Common myeloid progenitor, CD34-positive (primary cell): Measurements from ENCODE around the gene AGAP1.

Experiments used
- CTCF ChIA-PET: fragments of 350-600 bp; sonication (Branson Sonifier 250); formaldehyde crosslinking; loops from one replicate; lab custom pipeline; 2021; ENCODE audit warnings: antibody characterized with exemption; lab: Charles Lee
- POLR2A ChIA-PET: fragments of 350-600 bp; sonication (Branson Sonifier 250); formaldehyde crosslinking; loops from one replicate; lab custom pipeline; 2021; ENCODE audit warnings: antibody characterized with exemption; lab: Charles Lee
- DNase-seq, 3 donors: peaks; one replicate each; pipeline versions ENCODE4 v3.0.0 to v3.0.0-alpha.2; 2013
- H3K27ac ChIP-seq, 2 experiments: 1 replicate in 1 of 2; 2 replicates in 1 of 2; pipeline ENCODE4 v1.7.0; 2013; ENCODE audit warnings: inconsistent platforms in 2 of 2, low read length in 2 of 2, mild to moderate bottlenecking in 2 of 2, low read depth in 1 of 2, moderate library complexity in 1 of 2; ENCODE audit not compliant: severe bottlenecking in 2 of 2, insufficient read depth in 1 of 2, poor library complexity in 1 of 2
- H3K27me3 ChIP-seq, 5 experiments: replicated peaks in 2 of 5; 1 replicate in 3 of 5; 2 replicates in 2 of 5; pipeline versions ENCODE4 v1.6.1 to v1.7.0; 2013; ENCODE audit warnings: low read length in 4 of 5, mild to moderate bottlenecking in 2 of 5, moderate library complexity in 2 of 5, inconsistent platforms in 1 of 5; ENCODE audit not compliant: insufficient read depth in 5 of 5, control insufficient read depth in 4 of 5
- H3K36me3 ChIP-seq, 4 experiments: 1 replicate in 2 of 4; 2 replicates in 2 of 4; pipeline versions ENCODE4 v1.6.1 to v1.7.0; 2013; ENCODE audit warnings: low read length in 3 of 4, control low read depth in 1 of 4, mild to moderate bottlenecking in 1 of 4; ENCODE audit not compliant: control insufficient read depth in 4 of 4, insufficient read depth in 4 of 4
- H3K4me1 ChIP-seq, 4 experiments: 1 replicate in 3 of 4; 2 replicates in 1 of 4; pipeline versions ENCODE4 v1.6.1 to v1.7.1; 2013; ENCODE audit warnings: low read length in 3 of 4, mild to moderate bottlenecking in 3 of 4, control low read depth in 1 of 4, inconsistent platforms in 1 of 4, moderate library complexity in 1 of 4; ENCODE audit not compliant: control insufficient read depth in 4 of 4, insufficient read depth in 4 of 4; ENCODE audit errors: control extremely low read depth in 1 of 4
- H3K4me3 ChIP-seq, 7 experiments: 1 replicate in 4 of 7; 2 replicates in 3 of 7; pipeline versions ENCODE4 v1.5.1 to v1.7.0; 2013; ENCODE audit warnings: mild to moderate bottlenecking in 7 of 7, low read length in 6 of 7, moderate library complexity in 6 of 7, inconsistent platforms in 2 of 7, low read depth in 2 of 7, control low read depth in 1 of 7; ENCODE audit not compliant: insufficient read depth in 4 of 7, control insufficient read depth in 1 of 7; ENCODE audit errors: extremely low read depth in 1 of 7
- H3K9me3 ChIP-seq, 5 experiments: 1 replicate in 4 of 5; 2 replicates in 1 of 5; pipeline versions ENCODE4 v1.6.1 to v1.7.1; 2013; ENCODE audit warnings: low read length in 4 of 5, mild to moderate bottlenecking in 2 of 5, inconsistent platforms in 1 of 5, low read depth in 1 of 5, moderate library complexity in 1 of 5; ENCODE audit not compliant: control insufficient read depth in 4 of 5, insufficient read depth in 2 of 5; ENCODE audit errors: control extremely low read depth in 1 of 5
- WGBS: methylation state at CpG from one replicate; pipeline ENCODE4 v1.1.5; 2013; ENCODE audit not compliant: insufficient coverage; 5-methylcytosine and 5-hydroxymethylcytosine counted together

Gene AGAP1

DNA sequence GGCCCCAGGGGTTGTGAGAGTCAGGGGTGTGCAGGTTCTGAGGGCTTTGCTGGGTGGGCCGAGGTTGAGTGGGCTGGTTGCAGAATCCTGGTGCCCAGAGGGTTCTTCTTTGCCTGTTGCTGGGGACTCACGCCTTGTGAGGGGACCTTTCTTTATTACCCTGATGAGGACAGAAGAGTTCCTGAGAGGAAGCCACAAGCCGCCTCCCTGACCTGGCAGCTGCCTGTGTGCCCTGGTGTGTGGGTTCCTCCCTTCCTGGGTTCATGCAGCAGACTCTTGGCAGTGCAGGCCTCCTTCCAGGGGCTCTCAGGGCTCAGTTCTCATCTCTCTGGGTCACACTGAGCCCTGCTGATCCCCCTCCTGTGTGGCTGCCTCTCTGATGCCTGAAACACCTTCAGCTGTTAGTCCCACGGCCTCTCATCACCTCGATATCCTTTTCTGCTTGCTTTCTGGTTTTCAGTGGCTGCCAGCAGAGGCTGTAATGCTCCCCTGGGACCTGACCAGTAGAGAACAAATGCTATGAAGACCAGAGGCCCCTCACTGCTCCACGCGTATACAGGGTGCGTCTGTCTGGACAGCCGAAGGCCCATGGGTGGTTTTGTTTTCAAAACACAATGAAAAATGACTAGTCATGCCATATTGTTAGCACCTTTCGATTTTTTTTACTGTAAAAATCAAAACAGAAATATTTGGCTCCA is 191.3 kb downstream of the AGAP1 start:
- H3K4me3 ChIP-seq = no peak overlapping the region
- ChIA-PET POLR2A (no interaction called here), CTCF (interaction anchor here (0.9 kb wide), 1 partner anchor 20 kb away, joined by 4 read pairs; no protein-coding TSS in a partner anchor)
- H3K9me3 ChIP-seq = no peaks in the 10 kb centered on the region
- peaks cover 0 to 7% (median 6%) of the 10 kb centered on the region in 4 experiments for H3K4me1 ChIP-seq
- WGBS = 47% methylated on average over 8 of the region's 10 CpGs
- H3K27me3 ChIP-seq = peaks cover 0 to 21% (median 0%) of the 10 kb centered on the region in 5 experiments
- peak in 2 of 3 donors; percentile 30 to 45 for DNase-seq
- H3K36me3 ChIP-seq = no peaks in the 10 kb centered on the region
- H3K27ac ChIP-seq = no peak overlapping the region

DNA sequence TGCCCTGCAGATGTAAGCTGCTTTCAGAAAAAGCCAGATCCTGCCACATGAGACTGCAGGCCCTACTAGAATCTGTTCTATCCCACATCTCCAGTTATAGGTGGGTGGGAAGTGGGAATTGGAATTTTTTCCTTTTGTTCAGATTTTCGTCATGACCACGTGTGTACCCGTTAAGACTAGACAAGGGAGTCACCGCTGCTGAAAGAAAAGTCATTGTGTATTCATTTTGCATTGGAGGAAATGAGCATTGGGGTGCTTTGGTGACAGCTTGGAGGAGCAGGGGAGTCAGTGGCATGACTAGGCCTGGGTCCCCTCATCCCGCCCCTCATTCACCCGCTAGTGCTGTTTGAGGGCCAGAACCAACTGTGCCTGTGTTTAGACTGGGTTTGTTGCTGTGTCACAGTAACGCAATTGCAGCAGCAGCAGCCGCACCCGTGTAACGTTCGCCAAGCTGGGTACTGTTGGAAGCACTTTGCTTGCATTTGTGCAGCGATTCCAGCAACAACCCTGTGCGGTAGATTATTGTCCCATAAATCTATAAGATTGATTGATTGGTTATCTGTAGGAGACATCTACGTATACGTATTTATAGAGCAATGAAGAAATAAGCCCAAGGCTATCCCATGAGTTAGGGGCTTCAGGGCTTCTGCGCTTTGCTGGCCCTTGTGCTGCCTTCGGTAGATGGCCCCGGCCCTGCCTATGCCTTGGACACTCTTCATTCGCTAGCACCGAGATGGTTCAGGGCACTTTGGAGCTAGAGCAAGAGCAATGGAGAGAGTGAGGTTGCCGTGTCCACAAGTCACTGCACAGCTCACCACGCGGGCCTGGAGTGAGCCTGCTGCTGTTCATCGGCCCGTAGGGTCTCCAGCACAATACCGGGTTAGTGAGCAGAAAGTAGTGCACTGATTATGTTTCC is 194.9 kb downstream of the AGAP1 start:
- ChIA-PET CTCF (no interaction called here), POLR2A (no interaction called here)
- Histone ChIP-seq H3K9me3 (no peaks in the 10 kb centered on the region), H3K4me1 (peaks cover 0 to 7% (median 6%) of the 10 kb centered on the region in 4 experiments), H3K27ac (no peak overlapping the region), H3K4me3 (no peak overlapping the region), H3K36me3 (no peaks in the 10 kb centered on the region), H3K27me3 (peaks cover 0 to 24% (median 0%) of the 10 kb centered on the region in 5 experiments)
- no peak for DNase-seq
- WGBS = 94% methylated on average over 15 of the region's 26 CpGs

DNA sequence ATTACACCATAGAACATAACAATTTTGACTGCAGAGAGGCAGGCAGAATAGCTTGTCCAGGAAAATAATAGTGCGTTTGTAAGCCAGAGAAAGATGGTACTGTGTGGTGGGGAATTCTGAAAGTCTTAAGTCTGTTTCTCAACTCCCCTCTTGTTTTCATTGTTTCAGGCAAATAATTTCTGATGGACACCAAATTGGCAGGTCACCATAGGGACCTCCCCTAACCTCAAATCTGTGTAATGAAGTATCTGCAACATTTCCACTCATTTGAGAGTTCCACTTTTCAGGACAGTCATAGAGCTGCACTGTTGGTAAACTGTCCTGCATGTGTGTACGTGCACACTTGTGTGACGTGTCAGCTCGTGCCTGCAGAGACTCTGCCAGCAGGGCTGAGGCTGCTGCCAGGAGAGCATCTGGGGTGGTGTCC is 195.6 kb downstream of the AGAP1 start:
- Histone ChIP-seq H3K4me3 (no peak overlapping the region), H3K4me1 (peaks cover 0 to 7% (median 6%) of the 10 kb centered on the region in 4 experiments), H3K9me3 (no peaks in the 10 kb centered on the region), H3K36me3 (no peaks in the 10 kb centered on the region), H3K27ac (no peak overlapping the region), H3K27me3 (peaks cover 0 to 25% (median 0%) of the 10 kb centered on the region in 5 experiments)
- ChIA-PET CTCF (no interaction called here), POLR2A (no interaction called here)
- DNase-seq = no peak
- WGBS = 97% methylated on average over 3 of the region's 4 CpGs

DNA sequence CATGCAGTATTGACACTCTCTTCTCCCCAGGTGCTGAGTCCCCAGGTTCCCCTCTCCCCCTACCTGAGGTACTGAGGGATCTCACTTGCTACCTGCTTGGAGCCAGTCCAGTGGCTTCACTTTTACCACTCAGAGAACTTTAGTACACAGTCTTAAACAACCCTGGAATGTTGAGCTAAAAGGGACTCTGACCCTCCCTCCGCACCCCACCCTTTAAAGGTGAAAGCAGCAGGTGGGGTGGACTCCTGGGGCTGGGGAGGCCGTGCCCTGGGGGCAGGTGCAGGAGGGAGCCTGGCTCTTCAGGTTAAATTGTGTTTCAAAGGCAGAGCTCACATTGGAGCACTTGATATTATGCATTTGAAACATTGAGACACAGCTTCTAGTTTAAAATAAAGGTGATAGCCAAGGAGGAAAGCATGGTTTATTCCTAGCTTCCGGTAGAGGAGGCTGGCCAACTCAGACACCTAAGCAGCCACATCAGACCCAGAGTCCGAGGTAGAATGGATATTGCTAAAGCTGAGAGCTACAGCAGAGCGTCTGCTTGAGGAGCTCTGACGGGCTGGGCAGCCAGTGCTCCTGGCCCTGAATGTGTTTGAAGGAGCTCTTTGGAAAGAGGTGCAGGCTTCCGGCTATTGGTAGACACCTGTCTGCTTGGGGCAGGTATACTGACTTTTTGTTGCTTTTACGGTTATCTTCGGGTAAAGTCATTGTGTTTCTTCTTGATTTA is 196.4 kb downstream of the AGAP1 start:
- 94% methylated on average over 5 of the region's 9 CpGs for WGBS
- H3K27me3 ChIP-seq = peaks cover 0 to 28% (median 0%) of the 10 kb centered on the region in 5 experiments
- DNase-seq = no peak
- no peaks in the 10 kb centered on the region for H3K9me3 ChIP-seq
- POLR2A ChIA-PET = no interaction called here
- no peak overlapping the region for H3K27ac ChIP-seq
- H3K36me3 ChIP-seq = no peaks in the 10 kb centered on the region
- no peak overlapping the region for H3K4me3 ChIP-seq
- CTCF ChIA-PET = no interaction called here
- H3K4me1 ChIP-seq = peaks cover 0 to 2% (median 0%) of the 10 kb centered on the region in 4 experiments

DNA sequence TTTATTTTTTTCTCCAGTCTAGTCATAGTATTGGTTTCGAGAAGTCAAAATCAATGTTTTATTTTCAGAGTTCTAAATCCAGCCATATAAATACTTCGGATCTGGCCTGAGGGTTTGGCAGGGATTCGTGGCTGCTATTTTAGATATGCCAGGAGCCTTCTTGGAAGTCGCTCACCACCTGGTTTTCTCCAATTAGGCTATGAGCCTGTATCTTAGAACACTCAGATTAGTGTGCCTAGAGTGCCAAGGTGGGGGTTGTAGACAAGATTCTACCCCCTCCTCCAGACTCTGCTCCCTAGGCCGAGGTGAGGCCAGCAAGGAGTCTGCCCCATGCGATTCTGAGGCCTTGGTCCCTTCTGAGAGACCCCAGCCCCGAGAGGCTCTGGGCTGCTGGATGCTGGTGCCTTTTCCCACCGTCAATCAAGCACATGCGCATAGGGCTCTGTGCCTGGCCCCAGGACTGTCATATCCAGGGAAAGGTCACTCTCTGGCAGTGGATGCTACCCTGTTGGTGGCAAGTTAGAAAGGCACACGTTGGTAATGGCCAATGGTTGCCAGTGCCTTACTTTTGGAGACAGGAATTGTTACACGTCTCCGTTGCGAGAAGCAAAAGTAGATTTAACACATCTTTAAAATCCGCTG is 197.1 kb downstream of the AGAP1 start:
- Histone ChIP-seq H3K4me1 (no peaks in the 10 kb centered on the region), H3K27me3 (peaks cover 0 to 35% (median 0%) of the 10 kb centered on the region in 5 experiments), H3K36me3 (no peaks in the 10 kb centered on the region), H3K9me3 (no peaks in the 10 kb centered on the region), H3K4me3 (no peak overlapping the region), H3K27ac (no peak overlapping the region)
- DNase-seq = no peak
- ChIA-PET POLR2A (no interaction called here), CTCF (no interaction called here)
- WGBS = 93% methylated on average over 13 of the region's 14 CpGs

DNA sequence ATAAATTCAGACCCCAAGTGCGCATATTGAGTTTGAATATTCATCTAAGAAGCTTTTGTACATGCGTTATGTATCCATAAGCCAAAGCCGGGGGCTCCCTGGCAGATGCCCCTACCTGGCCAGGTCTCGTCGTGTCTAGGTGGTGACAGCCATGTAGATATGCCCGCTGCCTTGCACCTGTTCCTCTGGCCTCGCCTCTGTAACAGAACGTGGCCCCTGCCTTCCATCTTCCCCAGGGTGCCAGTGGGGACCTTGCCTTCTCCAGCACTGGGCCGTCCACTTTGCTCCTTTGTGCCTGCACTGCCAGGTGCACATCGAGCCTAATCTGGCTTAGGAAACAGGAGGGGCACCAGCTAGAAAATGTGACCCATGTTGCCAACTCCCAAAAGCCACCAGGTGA is 198.2 kb downstream of the AGAP1 start:
- DNase-seq = no peak
- H3K9me3 ChIP-seq = no peaks in the 10 kb centered on the region
- H3K4me1 ChIP-seq = no peaks in the 10 kb centered on the region
- ChIA-PET CTCF (no interaction called here), POLR2A (no interaction called here)
- H3K27me3 ChIP-seq = peaks cover 0 to 42% (median 2%) of the 10 kb centered on the region in 5 experiments
- no peak overlapping the region for H3K27ac ChIP-seq
- no peaks in the 10 kb centered on the region for H3K36me3 ChIP-seq
- H3K4me3 ChIP-seq = no peak overlapping the region
- WGBS = 91% methylated on average over 10 of the region's 10 CpGs
